Cardiac fibroblast (primary cell): ENCODE results near the gene DPY19L1.
"Not testable (repeated sequence)": the region's sequence is repeated elsewhere in the genome, so short reads cannot be mapped to it uniquely, and the experiment has no call there.

Experiments used
- DNase-seq, 2 donors: peaks; one replicate each; pipeline versions ENCODE4 v3.0.0 to v3.0.0-alpha.2; 2010; ENCODE audit warnings: low read depth in 2 of 2
- H3K4me3 ChIP-seq, 2 donors: replicated peaks in 1 of 2; 1 replicate in 1 of 2; 2 replicates in 1 of 2; pipeline ENCODE4 v1.5.1; 2011; ENCODE audit warnings: low read depth in 2 of 2, low read length in 2 of 2, mild to moderate bottlenecking in 2 of 2, moderate library complexity in 1 of 2
- TF ChIP-seq, protein P1 (sequence below): IDR thresholded peaks from one replicate; pipeline ENCODE4 v1.5.1; 2011; ENCODE audit warnings: low read depth, mild to moderate bottlenecking, low read length, inconsistent platforms

Gene DPY19L1

GRCh38 chr7:34949361-34949760 lies 87.9 kb downstream of the DPY19L1 start:
- peak; percentile 6 to 11 for DNase-seq
- no peak overlapping the region for H3K4me3 ChIP-seq
- TF ChIP-seq, protein P1, sequence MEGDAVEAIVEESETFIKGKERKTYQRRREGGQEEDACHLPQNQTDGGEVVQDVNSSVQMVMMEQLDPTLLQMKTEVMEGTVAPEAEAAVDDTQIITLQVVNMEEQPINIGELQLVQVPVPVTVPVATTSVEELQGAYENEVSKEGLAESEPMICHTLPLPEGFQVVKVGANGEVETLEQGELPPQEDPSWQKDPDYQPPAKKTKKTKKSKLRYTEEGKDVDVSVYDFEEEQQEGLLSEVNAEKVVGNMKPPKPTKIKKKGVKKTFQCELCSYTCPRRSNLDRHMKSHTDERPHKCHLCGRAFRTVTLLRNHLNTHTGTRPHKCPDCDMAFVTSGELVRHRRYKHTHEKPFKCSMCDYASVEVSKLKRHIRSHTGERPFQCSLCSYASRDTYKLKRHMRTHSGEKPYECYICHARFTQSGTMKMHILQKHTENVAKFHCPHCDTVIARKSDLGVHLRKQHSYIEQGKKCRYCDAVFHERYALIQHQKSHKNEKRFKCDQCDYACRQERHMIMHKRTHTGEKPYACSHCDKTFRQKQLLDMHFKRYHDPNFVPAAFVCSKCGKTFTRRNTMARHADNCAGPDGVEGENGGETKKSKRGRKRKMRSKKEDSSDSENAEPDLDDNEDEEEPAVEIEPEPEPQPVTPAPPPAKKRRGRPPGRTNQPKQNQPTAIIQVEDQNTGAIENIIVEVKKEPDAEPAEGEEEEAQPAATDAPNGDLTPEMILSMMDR: no peak

- not testable (repeated sequence) for DNase-seq, H3K4me3 ChIP-seq
Observed at GRCh38 chr7:34947427-34947826, 89.9 kb downstream of the DPY19L1 start.

- no peak for DNase-seq
- TF ChIP-seq, protein P1: no peak
- no peak overlapping the region for H3K4me3 ChIP-seq
Observed at GRCh38 chr7:34946486-34946885, 90.8 kb downstream of the DPY19L1 start.

- not testable (repeated sequence) for H3K4me3 ChIP-seq, DNase-seq
Observed at GRCh38 chr7:34945894-34946477, 91.3 kb downstream of the DPY19L1 start.

DNA sequence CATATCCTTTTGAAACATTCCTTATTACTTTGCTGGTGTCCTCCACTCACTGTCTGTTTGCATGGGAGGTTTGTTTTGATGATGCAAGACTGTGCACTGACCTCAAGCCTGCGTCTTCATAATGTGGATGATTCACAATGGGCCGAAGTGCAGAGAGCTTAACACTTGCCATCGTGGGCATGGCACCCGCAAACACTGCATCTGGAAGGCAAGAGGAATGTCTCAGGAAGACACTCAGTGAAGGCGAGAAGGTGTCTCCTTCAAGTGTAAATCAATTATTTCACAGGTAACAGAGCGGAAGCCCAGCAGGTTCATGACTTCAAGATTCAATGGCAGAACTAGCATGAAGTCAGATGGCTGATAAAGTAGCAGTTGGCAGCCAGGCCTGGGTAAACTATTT lies 98.1 kb downstream of the DPY19L1 start:
- TF ChIP-seq, protein P1: no peak
- peak; percentile 76 to 93 for DNase-seq
- H3K4me3 ChIP-seq: no peak overlapping the region

GRCh38 chr7:34935735-34936165 lies 101.5 kb downstream of the DPY19L1 start:
- H3K4me3 ChIP-seq, DNase-seq: not testable (repeated sequence)

DNA sequence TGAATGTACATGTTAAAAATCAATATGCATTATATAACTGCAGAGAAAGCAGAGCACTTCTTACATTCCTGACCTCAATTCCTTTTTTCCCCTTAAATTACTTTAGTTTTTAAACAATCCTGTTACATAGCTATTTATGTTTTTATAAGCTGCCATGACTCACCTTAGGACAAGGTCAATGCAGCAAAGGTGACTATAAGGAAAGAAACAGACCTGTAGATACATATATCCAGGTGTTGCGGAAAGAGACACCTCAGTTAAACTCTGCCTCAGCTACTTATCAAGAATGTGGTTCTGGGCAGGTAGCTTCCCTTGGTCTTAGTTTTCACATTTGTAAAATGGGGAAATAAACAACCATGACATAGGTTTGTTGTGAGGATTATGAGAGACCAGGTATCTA lies 105.5 kb downstream of the DPY19L1 start:
- DNase-seq: no peak
- no peak overlapping the region for H3K4me3 ChIP-seq
- TF ChIP-seq, protein P1: no peak

DNA sequence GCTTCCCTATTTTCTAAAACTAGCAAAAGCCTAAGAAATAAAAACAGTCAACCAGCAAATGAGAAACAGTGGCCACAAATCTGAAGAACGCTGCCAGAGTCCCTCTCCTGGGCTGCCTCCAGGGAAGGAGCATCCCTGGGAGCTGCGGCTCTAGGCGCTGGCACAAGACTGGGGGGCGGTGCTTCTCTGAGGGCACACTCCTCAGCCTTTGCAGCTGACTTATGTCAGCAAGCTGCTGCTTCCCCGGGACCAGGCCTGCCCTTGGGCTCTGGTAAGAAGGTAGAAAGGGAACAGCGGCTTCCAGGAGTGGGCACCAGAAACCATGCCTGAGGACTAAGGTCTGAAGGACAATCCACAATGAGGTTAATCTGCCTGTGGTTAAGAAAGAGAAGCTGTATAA lies 107.5 kb downstream of the DPY19L1 start:
- DNase-seq, H3K4me3 ChIP-seq: not testable (repeated sequence)

- TF ChIP-seq, protein P1: no peak
- DNase-seq: no peak
- H3K4me3 ChIP-seq: no peak overlapping the region
Observed at GRCh38 chr7:34928560-34928959, 108.7 kb downstream of the DPY19L1 start.
